Liver (tissue), 9 donors: ENCODE measurements around the gene DRAXIN. TPM values are rescaled to one million over a fixed set of nuclear protein-coding genes. Genes with fewer than 3 reads are reported as not detected.

Experiments
- DNase-seq: peaks from one replicate; pipeline ENCODE4 v3.0.0-alpha.2; 2017; ENCODE audit warnings: low spot score
- H3K27ac ChIP-seq, 2 donors: one replicate each; pipeline ENCODE4 v1.7.0; 2013; ENCODE audit warnings: inconsistent platforms in 2 of 2, low read length in 2 of 2, control low read depth in 1 of 2, low read depth in 1 of 2, mild to moderate bottlenecking in 1 of 2
- H3K27me3 ChIP-seq, 4 donors: one replicate each; pipeline versions ENCODE4 v1.6.1 to v1.7.0; 2013; ENCODE audit warnings: low read length in 3 of 4, inconsistent platforms in 1 of 4, mild to moderate bottlenecking in 1 of 4, moderate library complexity in 1 of 4; ENCODE audit not compliant: control insufficient read depth in 4 of 4, insufficient read depth in 4 of 4
- H3K36me3 ChIP-seq, 4 donors: one replicate each; pipeline versions ENCODE4 v1.6.1 to v1.7.0; 2013; ENCODE audit warnings: low read length in 3 of 4, mild to moderate bottlenecking in 3 of 4, low read depth in 1 of 4, moderate library complexity in 1 of 4; ENCODE audit not compliant: control insufficient read depth in 4 of 4, insufficient read depth in 3 of 4
- H3K4me1 ChIP-seq, 4 donors: one replicate each; pipeline versions ENCODE4 v1.6.1 to v1.7.0; 2013; ENCODE audit warnings: low read length in 3 of 4, mild to moderate bottlenecking in 3 of 4, moderate library complexity in 1 of 4; ENCODE audit not compliant: control insufficient read depth in 4 of 4, insufficient read depth in 4 of 4
- H3K4me3 ChIP-seq, 3 donors: one replicate each; pipeline versions ENCODE4 v1.6.1 to v1.7.0; 2013; ENCODE audit warnings: low read length in 3 of 3, control low read depth in 1 of 3, low read depth in 1 of 3, mild to moderate bottlenecking in 1 of 3
- H3K9ac ChIP-seq, 2 donors: one replicate each; pipeline ENCODE4 v1.7.0; 2013; ENCODE audit warnings: low read length in 2 of 2, mild to moderate bottlenecking in 2 of 2, moderate library complexity in 2 of 2, control low read depth in 1 of 2, low read depth in 1 of 2
- H3K9me3 ChIP-seq, 4 donors: one replicate each; pipeline versions ENCODE4 v1.6.1 to v1.7.0; 2013; ENCODE audit warnings: low read length in 3 of 4; ENCODE audit not compliant: control insufficient read depth in 4 of 4
- EGR1 ChIP-seq, 2 donors: IDR thresholded peaks; 2 replicates each; pipeline ENCODE4 v1.6.1; 2016 to 2018; ENCODE audit warnings: antibody characterized with exemption in 2 of 2, low read depth in 2 of 2
- FOXA2 ChIP-seq: IDR thresholded peaks from 2 replicates; pipeline ENCODE4 v1.6.1; 2016; ENCODE audit warnings: antibody characterized with exemption
- GABPA ChIP-seq, 2 donors: IDR thresholded peaks in 1 of 2; conservative IDR thresholded peaks in 1 of 2; 2 replicates each; pipeline ENCODE4 v1.6.1; 2016; ENCODE audit warnings: antibody characterized with exemption in 2 of 2, mild to moderate bottlenecking in 1 of 2, moderate library complexity in 1 of 2
- HNF4A ChIP-seq, 2 donors: conservative IDR thresholded peaks; 2 replicates each; pipeline ENCODE4 v1.6.1; 2016; ENCODE audit warnings: antibody characterized with exemption in 2 of 2, mild to moderate bottlenecking in 2 of 2
- HNF4G ChIP-seq: IDR thresholded peaks from 2 replicates; pipeline ENCODE4 v1.6.1; 2016; ENCODE audit warnings: antibody characterized with exemption
- JUND ChIP-seq, 2 donors: IDR thresholded peaks; 2 replicates each; pipeline ENCODE4 v1.6.1; 2016; ENCODE audit warnings: antibody characterized with exemption in 2 of 2
- NR2F2 ChIP-seq: IDR thresholded peaks from 2 replicates; pipeline ENCODE4 v1.6.1; 2016; ENCODE audit warnings: antibody characterized with exemption
- RAD21 ChIP-seq, 2 donors: IDR thresholded peaks; 2 replicates each; pipeline ENCODE4 v1.6.1; 2016; ENCODE audit warnings: antibody characterized with exemption in 2 of 2, mild to moderate bottlenecking in 2 of 2
- RXRA ChIP-seq, 2 donors: IDR thresholded peaks; 2 replicates each; pipeline ENCODE4 v1.6.1; 2017 to 2018; ENCODE audit warnings: antibody characterized with exemption in 2 of 2, mild to moderate bottlenecking in 1 of 2
- TAF1 ChIP-seq: conservative IDR thresholded peaks from 2 replicates; pipeline ENCODE4 v1.6.1; 2016; ENCODE audit warnings: antibody characterized with exemption, mild to moderate bottlenecking
- YY1 ChIP-seq: IDR thresholded peaks from 2 replicates; pipeline ENCODE4 v1.6.1; 2016; ENCODE audit warnings: antibody characterized with exemption, mild to moderate bottlenecking
- WGBS: extraction: QIAGEN DNeasy Blood & Tissue Kit; methylation state at CpG from one replicate; pipeline ENCODE4 v1.1.7; 2013; 5-methylcytosine and 5-hydroxymethylcytosine counted together
- polyA plus RNA-seq, 2 donors: library from polyadenylated mRNA; stranded (reverse) in 1 of 2; unstranded in 1 of 2; fragments of 200-250 nt in 1 of 2; fragments of >200 nt in 1 of 2; fragmentation: Nextera tagmentation in 1 of 2; extraction: Ambion mirVana in 1 of 2; gene quantifications; one replicate each; pipeline versions ENCODE4 v1.2.1 to v1.2.3, GENCODE V29; 2013 to 2015
- total RNA-seq, 2 donors: library from RNA; depleted of rRNA; stranded (reverse); fragments of >200 nt; gene quantifications; one replicate each; pipeline ENCODE4 v1.2.3, GENCODE V29; 2014
- TF ChIP-seq, protein P1 (sequence below): IDR thresholded peaks from 2 replicates; pipeline ENCODE4 v1.6.1; 2016; ENCODE audit warnings: antibody characterized with exemption
- TF ChIP-seq, protein P2 (sequence below): fragments of 150-350 bp; IDR thresholded peaks from 2 replicates; pipeline ENCODE4 v1.5.1; 2017; ENCODE audit warnings: improper control_type of control experiment, low read depth, low read length; ENCODE audit not compliant: missing input control
- TF ChIP-seq, protein P3 (sequence below): IDR thresholded peaks from 2 replicates; pipeline ENCODE4 v1.6.1; 2016; ENCODE audit warnings: antibody characterized with exemption
- TF ChIP-seq, protein P4 (sequence below): IDR thresholded peaks from 2 replicates; pipeline ENCODE4 v1.6.1; 2016; ENCODE audit warnings: antibody characterized with exemption, mild to moderate bottlenecking
- TF ChIP-seq, protein P5 (sequence below): IDR thresholded peaks from 2 replicates; pipeline ENCODE4 v1.6.1; 2016; ENCODE audit warnings: antibody characterized with exemption
- donor health status: healthy.
- donor health status: healthy.
- donor health status: healthy.
- donor health status: healthy.
- donor health status: healthy.

Gene DRAXIN
- total and polyA plus RNA-seq, 4 donors: under 0.01 to 0.01 TPM; not detected in 2

DNA sequence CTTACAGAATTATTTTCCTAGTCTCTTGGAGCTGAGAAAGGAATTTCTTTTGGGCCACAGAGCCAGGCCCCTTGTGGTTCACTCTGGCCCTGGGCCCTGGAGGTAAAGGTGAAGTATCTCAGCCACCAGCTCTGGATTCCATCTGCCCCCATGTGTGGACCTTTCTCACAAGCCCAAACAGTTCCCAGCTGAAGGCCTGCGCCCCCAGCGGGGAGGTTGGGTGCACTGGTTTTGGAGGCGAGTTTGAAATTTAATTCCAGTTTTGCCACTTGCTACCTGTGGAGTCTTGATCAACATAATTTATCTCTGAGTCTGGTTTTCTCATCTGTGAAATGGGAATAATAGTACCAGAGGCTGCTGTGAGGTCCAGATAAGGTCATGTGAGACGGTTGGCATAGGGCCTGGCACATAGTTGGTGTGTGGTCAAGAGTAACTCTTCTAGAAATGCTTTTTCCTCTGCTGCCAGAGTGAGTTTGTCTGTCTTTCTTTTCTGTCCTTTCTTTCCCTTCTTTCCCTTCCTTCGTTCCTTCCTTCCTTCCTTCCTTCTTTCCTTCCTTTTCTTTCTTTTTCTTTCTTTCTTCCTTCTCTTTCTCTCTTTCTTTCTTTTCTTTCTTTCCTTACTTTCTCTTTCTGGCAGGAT lies 50.5 kb downstream of the DRAXIN start:
- peaks cover 0 to 9% (median 0%) of the 10 kb centered on the region in 4 donors for H3K36me3 ChIP-seq
- DNase-seq: no peak
- no peak overlapping the region for H3K4me3 ChIP-seq
- TF ChIP-seq, protein P1, sequence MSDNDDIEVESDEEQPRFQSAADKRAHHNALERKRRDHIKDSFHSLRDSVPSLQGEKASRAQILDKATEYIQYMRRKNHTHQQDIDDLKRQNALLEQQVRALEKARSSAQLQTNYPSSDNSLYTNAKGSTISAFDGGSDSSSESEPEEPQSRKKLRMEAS: no peak
- TF ChIP-seq NR2F2: no peak
- TF ChIP-seq, protein P2, sequence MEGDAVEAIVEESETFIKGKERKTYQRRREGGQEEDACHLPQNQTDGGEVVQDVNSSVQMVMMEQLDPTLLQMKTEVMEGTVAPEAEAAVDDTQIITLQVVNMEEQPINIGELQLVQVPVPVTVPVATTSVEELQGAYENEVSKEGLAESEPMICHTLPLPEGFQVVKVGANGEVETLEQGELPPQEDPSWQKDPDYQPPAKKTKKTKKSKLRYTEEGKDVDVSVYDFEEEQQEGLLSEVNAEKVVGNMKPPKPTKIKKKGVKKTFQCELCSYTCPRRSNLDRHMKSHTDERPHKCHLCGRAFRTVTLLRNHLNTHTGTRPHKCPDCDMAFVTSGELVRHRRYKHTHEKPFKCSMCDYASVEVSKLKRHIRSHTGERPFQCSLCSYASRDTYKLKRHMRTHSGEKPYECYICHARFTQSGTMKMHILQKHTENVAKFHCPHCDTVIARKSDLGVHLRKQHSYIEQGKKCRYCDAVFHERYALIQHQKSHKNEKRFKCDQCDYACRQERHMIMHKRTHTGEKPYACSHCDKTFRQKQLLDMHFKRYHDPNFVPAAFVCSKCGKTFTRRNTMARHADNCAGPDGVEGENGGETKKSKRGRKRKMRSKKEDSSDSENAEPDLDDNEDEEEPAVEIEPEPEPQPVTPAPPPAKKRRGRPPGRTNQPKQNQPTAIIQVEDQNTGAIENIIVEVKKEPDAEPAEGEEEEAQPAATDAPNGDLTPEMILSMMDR: no peak
- TF ChIP-seq GABPA (IDR thresholded peaks at IDR 0.05 in 1 of 2, conservative IDR thresholded peaks at IDR 0.05 in 1 of 2): no peak
- no peak for TF ChIP-seq HNF4A (conservative IDR thresholded peaks at IDR 0.05)
- TF ChIP-seq, protein P3, sequence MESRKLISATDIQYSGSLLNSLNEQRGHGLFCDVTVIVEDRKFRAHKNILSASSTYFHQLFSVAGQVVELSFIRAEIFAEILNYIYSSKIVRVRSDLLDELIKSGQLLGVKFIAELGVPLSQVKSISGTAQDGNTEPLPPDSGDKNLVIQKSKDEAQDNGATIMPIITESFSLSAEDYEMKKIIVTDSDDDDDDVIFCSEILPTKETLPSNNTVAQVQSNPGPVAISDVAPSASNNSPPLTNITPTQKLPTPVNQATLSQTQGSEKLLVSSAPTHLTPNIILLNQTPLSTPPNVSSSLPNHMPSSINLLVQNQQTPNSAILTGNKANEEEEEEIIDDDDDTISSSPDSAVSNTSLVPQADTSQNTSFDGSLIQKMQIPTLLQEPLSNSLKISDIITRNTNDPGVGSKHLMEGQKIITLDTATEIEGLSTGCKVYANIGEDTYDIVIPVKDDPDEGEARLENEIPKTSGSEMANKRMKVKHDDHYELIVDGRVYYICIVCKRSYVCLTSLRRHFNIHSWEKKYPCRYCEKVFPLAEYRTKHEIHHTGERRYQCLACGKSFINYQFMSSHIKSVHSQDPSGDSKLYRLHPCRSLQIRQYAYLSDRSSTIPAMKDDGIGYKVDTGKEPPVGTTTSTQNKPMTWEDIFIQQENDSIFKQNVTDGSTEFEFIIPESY: no peak
- no peak for TF ChIP-seq TAF1
- no peak for TF ChIP-seq EGR1 (IDR thresholded peaks at IDR 0.05; ENCODE audit: low read depth in 2 of 2)
- TF ChIP-seq YY1: no peak
- TF ChIP-seq HNF4G: no peak
- no peak for TF ChIP-seq RXRA (IDR thresholded peaks at IDR 0.05)
- TF ChIP-seq, protein P4, sequence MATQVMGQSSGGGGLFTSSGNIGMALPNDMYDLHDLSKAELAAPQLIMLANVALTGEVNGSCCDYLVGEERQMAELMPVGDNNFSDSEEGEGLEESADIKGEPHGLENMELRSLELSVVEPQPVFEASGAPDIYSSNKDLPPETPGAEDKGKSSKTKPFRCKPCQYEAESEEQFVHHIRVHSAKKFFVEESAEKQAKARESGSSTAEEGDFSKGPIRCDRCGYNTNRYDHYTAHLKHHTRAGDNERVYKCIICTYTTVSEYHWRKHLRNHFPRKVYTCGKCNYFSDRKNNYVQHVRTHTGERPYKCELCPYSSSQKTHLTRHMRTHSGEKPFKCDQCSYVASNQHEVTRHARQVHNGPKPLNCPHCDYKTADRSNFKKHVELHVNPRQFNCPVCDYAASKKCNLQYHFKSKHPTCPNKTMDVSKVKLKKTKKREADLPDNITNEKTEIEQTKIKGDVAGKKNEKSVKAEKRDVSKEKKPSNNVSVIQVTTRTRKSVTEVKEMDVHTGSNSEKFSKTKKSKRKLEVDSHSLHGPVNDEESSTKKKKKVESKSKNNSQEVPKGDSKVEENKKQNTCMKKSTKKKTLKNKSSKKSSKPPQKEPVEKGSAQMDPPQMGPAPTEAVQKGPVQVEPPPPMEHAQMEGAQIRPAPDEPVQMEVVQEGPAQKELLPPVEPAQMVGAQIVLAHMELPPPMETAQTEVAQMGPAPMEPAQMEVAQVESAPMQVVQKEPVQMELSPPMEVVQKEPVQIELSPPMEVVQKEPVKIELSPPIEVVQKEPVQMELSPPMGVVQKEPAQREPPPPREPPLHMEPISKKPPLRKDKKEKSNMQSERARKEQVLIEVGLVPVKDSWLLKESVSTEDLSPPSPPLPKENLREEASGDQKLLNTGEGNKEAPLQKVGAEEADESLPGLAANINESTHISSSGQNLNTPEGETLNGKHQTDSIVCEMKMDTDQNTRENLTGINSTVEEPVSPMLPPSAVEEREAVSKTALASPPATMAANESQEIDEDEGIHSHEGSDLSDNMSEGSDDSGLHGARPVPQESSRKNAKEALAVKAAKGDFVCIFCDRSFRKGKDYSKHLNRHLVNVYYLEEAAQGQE: no peak
- no peak overlapping the region for H3K27ac ChIP-seq
- WGBS: 91% methylated on average over 5 of the region's 5 CpGs
- no peak overlapping the region for H3K9ac ChIP-seq
- no peaks in the 10 kb centered on the region for H3K27me3 ChIP-seq
- no peaks in the 10 kb centered on the region for H3K9me3 ChIP-seq
- peaks cover 0 to 3% (median 3%) of the 10 kb centered on the region in 4 donors for H3K4me1 ChIP-seq

DNA sequence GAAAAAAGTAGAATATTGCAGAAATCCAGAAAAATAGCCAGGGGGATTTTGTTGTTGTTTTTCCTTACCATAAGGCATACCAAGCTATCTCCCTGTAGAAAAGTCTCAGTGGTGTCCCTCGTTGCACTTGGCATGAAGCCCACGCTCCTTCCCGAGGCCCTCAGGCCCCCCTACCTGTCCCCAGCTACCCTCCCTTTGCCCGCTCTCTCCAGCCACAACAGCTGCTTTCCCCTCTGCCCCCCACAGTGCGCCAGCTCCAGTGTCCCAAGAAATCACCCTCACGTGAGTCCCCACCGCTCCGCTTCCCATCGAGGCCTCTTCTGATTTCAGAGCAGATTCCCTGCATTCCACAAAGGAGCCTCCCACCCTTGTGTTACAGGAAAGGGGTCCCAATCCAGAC lies 52.8 kb downstream of the DRAXIN start:
- Histone ChIP-seq H3K9me3 (no peaks in the 10 kb centered on the region), H3K27me3 (no peaks in the 10 kb centered on the region), H3K4me1 (no peaks in the 10 kb centered on the region), H3K9ac (no peak overlapping the region), H3K4me3 (no peak overlapping the region), H3K36me3 (peaks cover 0 to 17% (median 0%) of the 10 kb centered on the region in 4 donors), H3K27ac (no peak overlapping the region)
- 94% methylated on average over 9 of the region's 9 CpGs for WGBS
- TF ChIP-seq, protein P2: no peak
- TF ChIP-seq, protein P5, sequence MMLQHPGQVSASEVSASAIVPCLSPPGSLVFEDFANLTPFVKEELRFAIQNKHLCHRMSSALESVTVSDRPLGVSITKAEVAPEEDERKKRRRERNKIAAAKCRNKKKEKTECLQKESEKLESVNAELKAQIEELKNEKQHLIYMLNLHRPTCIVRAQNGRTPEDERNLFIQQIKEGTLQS: no peak
- TF ChIP-seq HNF4A (conservative IDR thresholded peaks at IDR 0.05) (no peak), JUND (IDR thresholded peaks at IDR 0.05) (no peak), RAD21 (IDR thresholded peaks at IDR 0.05) (no peak), FOXA2 (no peak), RXRA (IDR thresholded peaks at IDR 0.05) (no peak)
- DNase-seq: no peak
